Activated CD4-positive, alpha-beta T cell treated with anti-CD3 and anti-CD28 coated beads for 1 hour (primary cell): ENCODE data around the gene TMX1.

Source experiments
- DNase-seq: peaks from one replicate; pipeline ENCODE4 v3.0.0-alpha.2; 2020

TMX1 gene

GRCh38 chr14:51244591-51244990, 4.5 kb downstream of the TMX1 start:
- DNase-seq: no peak

GRCh38 chr14:51246032-51246431, 6.0 kb downstream of the TMX1 start:
- no peak for DNase-seq

- DNase-seq: no peak
Measured at GRCh38 chr14:51248016-51248987, 8.3 kb downstream of the TMX1 start.

GRCh38 chr14:51251486-51251885, 11.4 kb downstream of the TMX1 start:
- DNase-seq: no peak

GRCh38 chr14:51253880-51254279, 13.8 kb downstream of the TMX1 start:
- DNase-seq: no peak

GRCh38 chr14:51258280-51258679, 18.2 kb downstream of the TMX1 start:
- DNase-seq: no peak

- DNase-seq: no peak
Measured at GRCh38 chr14:51258788-51259187, 18.7 kb downstream of the TMX1 start.

- no peak for DNase-seq
Measured at GRCh38 chr14:51260225-51260624, 20.2 kb downstream of the TMX1 start.

- DNase-seq: no peak
Measured at GRCh38 chr14:51261151-51261550, 21.1 kb downstream of the TMX1 start.

GRCh38 chr14:51262868-51263267, 22.8 kb downstream of the TMX1 start:
- DNase-seq: no peak

- DNase-seq: no peak
Measured at GRCh38 chr14:51269634-51270033, 29.6 kb downstream of the TMX1 start.

- DNase-seq: no peak
Measured at GRCh38 chr14:51276605-51277004, 36.6 kb downstream of the TMX1 start.

- no peak for DNase-seq
Measured at GRCh38 chr14:51277753-51278415, 37.8 kb downstream of the TMX1 start.

- no peak for DNase-seq
Measured at GRCh38 chr14:51282517-51282916, 42.5 kb downstream of the TMX1 start.

- DNase-seq: no peak
Measured at GRCh38 chr14:51283402-51284085, 43.5 kb downstream of the TMX1 start.

GRCh38 chr14:51284241-51284640, 44.2 kb downstream of the TMX1 start:
- DNase-seq: no peak

GRCh38 chr14:51285120-51285519, 45.1 kb downstream of the TMX1 start:
- no peak for DNase-seq

- no peak for DNase-seq
Measured at GRCh38 chr14:51289169-51289568, 49.1 kb downstream of the TMX1 start.

GRCh38 chr14:51290132-51290531, 50.1 kb downstream of the TMX1 start:
- no peak for DNase-seq

- DNase-seq: no peak
Measured at GRCh38 chr14:51291016-51291415, 51.0 kb downstream of the TMX1 start.

- no peak for DNase-seq
Measured at GRCh38 chr14:51293149-51293911, 53.3 kb downstream of the TMX1 start.

- DNase-seq: no peak
Measured at GRCh38 chr14:51293912-51294389, 53.9 kb downstream of the TMX1 start.
